Measurements from ENCODE around the gene IGF2BP3.

Gene IGF2BP3

DNA sequence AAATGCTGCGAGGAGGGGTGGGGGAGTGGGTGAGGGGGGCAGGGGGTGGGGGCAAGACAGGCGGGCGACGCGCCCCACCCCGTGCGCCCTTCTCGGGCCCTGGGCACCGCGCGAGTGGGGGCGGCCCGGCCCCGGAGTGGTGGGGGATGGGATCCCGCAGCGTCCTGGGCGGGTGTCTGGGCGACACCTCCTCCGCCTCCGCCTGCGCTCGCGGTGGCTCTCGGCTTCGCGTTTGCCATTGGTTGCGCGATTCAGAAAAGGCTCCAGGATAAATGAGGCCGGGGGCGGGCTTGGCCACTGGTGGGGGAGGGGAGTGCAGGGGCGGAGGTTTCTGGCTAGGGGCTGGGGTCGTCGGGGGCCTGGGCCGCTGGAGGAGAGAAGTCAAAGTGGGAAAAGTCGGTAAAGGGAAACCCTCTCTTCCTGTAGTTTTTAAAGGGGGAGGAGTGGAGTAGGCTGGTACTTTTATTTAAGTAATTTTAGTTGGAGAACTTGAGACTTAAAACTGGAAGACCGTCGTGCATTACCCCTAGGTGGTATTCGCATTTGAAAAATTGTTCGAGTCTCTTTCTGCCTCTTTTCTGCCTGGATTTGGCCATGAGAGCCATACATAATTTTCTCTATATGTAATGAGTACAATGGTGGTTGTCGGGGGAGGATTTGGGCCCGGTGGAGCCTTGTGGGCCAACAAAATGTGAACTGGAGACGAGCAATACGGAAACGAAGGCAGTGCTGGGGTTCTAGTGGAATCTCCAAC lies 992 bp upstream of the IGF2BP3 start:
- Histone ChIP-seq H3K27ac (ENCODE audit: low read depth, low read length, severe bottlenecking) (peak overlapping the region; percentile 97), H3K36me3 (ENCODE audit: control insufficient read depth, insufficient read depth, low read length) (no peaks in the 10 kb centered on the region), H3K4me1 (ENCODE audit: control insufficient read depth, insufficient read depth, low read length, poor library complexity, severe bottlenecking) (peaks cover 5% of the 10 kb centered on the region), H3K9me3 (ENCODE audit: control insufficient read depth, low read length) (no peaks in the 10 kb centered on the region), H3K4me3 (ENCODE audit: extremely low read depth, insufficient read depth, low read length, poor library complexity, severe bottlenecking) (peak overlapping the region; percentile 94)
- WGBS, 2 experiments (ENCODE audit: insufficient coverage in 2 of 2) = 0 to 1% methylated on average over 21 to 27 of the region's 44 CpGs

DNA sequence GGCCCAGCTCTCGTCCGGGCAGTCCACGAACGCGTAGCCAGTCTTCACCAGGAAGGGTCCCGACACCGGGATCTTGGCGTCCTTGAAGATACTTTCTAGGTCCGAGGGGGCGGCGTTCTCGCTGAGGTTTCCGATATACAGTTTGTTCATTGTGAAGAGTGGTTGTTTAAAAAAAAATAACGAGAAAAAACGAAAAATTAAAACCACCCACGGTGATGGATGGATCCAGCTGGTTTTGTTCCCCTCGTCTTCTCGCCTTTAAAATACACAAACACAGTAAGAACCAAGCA lies 385 bp downstream of the IGF2BP3 start:
- Histone ChIP-seq H3K9me3 (ENCODE audit: control insufficient read depth, low read length) (no peaks in the 10 kb centered on the region), H3K4me3 (ENCODE audit: extremely low read depth, insufficient read depth, low read length, poor library complexity, severe bottlenecking) (peak overlapping the region; percentile 94), H3K27ac (ENCODE audit: low read depth, low read length, severe bottlenecking) (peak overlapping the region; percentile 97), H3K4me1 (ENCODE audit: control insufficient read depth, insufficient read depth, low read length, poor library complexity, severe bottlenecking) (peaks cover 15% of the 10 kb centered on the region), H3K36me3 (ENCODE audit: control insufficient read depth, insufficient read depth, low read length) (peaks cover 5% of the 10 kb centered on the region)
- WGBS, 2 experiments (ENCODE audit: insufficient coverage in 2 of 2) = 0% methylated on average over 8 to 12 of the region's 18 CpGs

- 0% methylated on average over 53 of the region's 91 CpGs for WGBS, 2 experiments (ENCODE audit: insufficient coverage in 2 of 2)
- peaks cover 5% of the 10 kb centered on the region for H3K36me3 ChIP-seq (ENCODE audit: control insufficient read depth, insufficient read depth, low read length)
- H3K27ac ChIP-seq (ENCODE audit: low read depth, low read length, severe bottlenecking) = peak overlapping the region; percentile 97
- H3K4me3 ChIP-seq (ENCODE audit: extremely low read depth, insufficient read depth, low read length, poor library complexity, severe bottlenecking) = peak overlapping the region; percentile 94
- no peaks in the 10 kb centered on the region for H3K9me3 ChIP-seq (ENCODE audit: control insufficient read depth, low read length)
- peaks cover 17% of the 10 kb centered on the region for H3K4me1 ChIP-seq (ENCODE audit: control insufficient read depth, insufficient read depth, low read length, poor library complexity, severe bottlenecking)
Measured at GRCh38 chr7:23469150-23469960, 936 bp downstream of the IGF2BP3 start.

GRCh38 chr7:23468526-23469149 lies 1.7 kb downstream of the IGF2BP3 start:
- no peaks in the 10 kb centered on the region for H3K9me3 ChIP-seq (ENCODE audit: control insufficient read depth, low read length)
- peaks cover 17% of the 10 kb centered on the region for H3K4me1 ChIP-seq (ENCODE audit: control insufficient read depth, insufficient read depth, low read length, poor library complexity, severe bottlenecking)
- peak overlapping the region; percentile 97 for H3K27ac ChIP-seq (ENCODE audit: low read depth, low read length, severe bottlenecking)
- WGBS, 2 experiments (ENCODE audit: insufficient coverage in 2 of 2) = 0 to 1% methylated on average over 38 of the region's 48 CpGs
- H3K36me3 ChIP-seq (ENCODE audit: control insufficient read depth, insufficient read depth, low read length) = peaks cover 5% of the 10 kb centered on the region
- H3K4me3 ChIP-seq (ENCODE audit: extremely low read depth, insufficient read depth, low read length, poor library complexity, severe bottlenecking) = peak overlapping the region; percentile 94

DNA sequence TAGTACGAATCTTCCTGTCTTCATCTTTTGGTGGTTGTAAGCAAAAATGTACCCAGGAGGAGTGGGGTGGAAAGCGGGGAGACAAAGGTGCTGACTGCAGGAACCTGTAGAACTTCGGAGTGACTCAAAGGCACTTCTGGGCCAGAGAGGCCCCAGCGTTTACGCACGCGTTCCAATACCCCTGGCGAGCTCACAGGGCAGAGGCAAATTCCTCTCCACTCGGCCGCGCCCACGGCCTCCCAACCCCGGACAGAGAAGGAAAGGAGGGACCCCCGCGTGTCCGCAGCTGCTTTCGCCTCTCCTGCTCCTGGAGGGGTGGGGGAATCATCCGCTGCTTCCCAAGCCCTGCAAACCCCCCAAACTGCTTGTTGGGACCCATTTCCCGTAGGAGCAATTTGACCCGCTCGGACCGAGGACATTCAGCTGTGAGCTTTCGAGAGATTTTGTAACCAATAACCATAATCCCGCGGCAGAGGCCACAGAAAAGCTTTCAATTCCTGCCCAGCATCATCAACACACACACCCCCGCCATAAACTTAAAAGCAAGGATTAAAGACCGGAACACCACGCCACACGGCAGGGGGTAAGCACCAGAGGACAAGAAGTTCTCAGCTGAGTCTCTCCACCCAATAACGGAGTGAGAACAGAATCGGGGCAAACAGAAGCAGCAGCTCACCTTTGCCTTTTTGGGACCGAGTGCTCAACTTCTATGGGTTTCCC lies 2.3 kb downstream of the IGF2BP3 start:
- peaks cover 21% of the 10 kb centered on the region for H3K4me1 ChIP-seq (ENCODE audit: control insufficient read depth, insufficient read depth, low read length, poor library complexity, severe bottlenecking)
- no peaks in the 10 kb centered on the region for H3K9me3 ChIP-seq (ENCODE audit: control insufficient read depth, low read length)
- 0 to 1% methylated on average over 22 to 31 of the region's 32 CpGs for WGBS, 2 experiments (ENCODE audit: insufficient coverage in 2 of 2)
- H3K4me3 ChIP-seq (ENCODE audit: extremely low read depth, insufficient read depth, low read length, poor library complexity, severe bottlenecking) = peak overlapping the region; percentile 94
- peak overlapping the region; percentile 97 for H3K27ac ChIP-seq (ENCODE audit: low read depth, low read length, severe bottlenecking)
- H3K36me3 ChIP-seq (ENCODE audit: control insufficient read depth, insufficient read depth, low read length) = peaks cover 5% of the 10 kb centered on the region

DNA sequence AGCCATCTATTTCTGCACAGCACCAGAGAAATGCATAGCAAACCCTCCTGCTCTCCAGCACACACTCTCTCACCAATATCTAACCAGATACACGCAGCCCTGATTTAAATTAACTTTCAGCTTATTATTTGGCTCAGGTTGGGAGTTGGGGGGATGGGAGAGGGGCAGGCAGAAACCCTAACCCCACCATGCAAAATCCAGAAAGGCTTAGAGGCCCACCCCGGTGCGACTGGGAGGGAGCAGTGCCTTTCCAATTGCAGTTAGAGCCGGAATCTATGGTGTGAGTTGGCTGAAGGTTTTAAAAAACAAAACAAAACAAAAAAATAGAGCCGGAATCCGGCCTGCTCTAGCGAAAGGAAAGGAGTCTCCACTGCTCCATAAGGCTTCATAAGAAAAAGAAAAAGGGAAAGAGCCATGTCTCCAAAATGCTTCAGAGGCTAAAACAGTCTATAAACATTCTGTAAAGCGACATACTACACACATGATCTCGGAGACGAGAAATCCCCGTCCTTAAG lies 2.9 kb downstream of the IGF2BP3 start:
- Histone ChIP-seq H3K9me3 (ENCODE audit: control insufficient read depth, low read length) (no peaks in the 10 kb centered on the region), H3K27ac (ENCODE audit: low read depth, low read length, severe bottlenecking) (peak overlapping the region; percentile 57), H3K4me3 (ENCODE audit: extremely low read depth, insufficient read depth, low read length, poor library complexity, severe bottlenecking) (peak overlapping the region; percentile 94), H3K4me1 (ENCODE audit: control insufficient read depth, insufficient read depth, low read length, poor library complexity, severe bottlenecking) (peaks cover 19% of the 10 kb centered on the region), H3K36me3 (ENCODE audit: control insufficient read depth, insufficient read depth, low read length) (peaks cover 5% of the 10 kb centered on the region)
- 0% methylated on average over 2 of the region's 11 CpGs; no CpG with 5 or more reads in 1 of the 2 experiments for WGBS, 2 experiments (ENCODE audit: insufficient coverage in 2 of 2)

GRCh38 chr7:23462846-23463245 lies 7.4 kb downstream of the IGF2BP3 start:
- H3K4me3 ChIP-seq (ENCODE audit: extremely low read depth, insufficient read depth, low read length, poor library complexity, severe bottlenecking) = no peak overlapping the region
- H3K27ac ChIP-seq (ENCODE audit: low read depth, low read length, severe bottlenecking) = no peak overlapping the region
- no peaks in the 10 kb centered on the region for H3K9me3 ChIP-seq (ENCODE audit: control insufficient read depth, low read length)
- H3K4me1 ChIP-seq (ENCODE audit: control insufficient read depth, insufficient read depth, low read length, poor library complexity, severe bottlenecking) = peaks cover 19% of the 10 kb centered on the region
- peaks cover 48% of the 10 kb centered on the region for H3K36me3 ChIP-seq (ENCODE audit: control insufficient read depth, insufficient read depth, low read length)
- 70% methylated on average over 2 of the region's 2 CpGs; no CpG with 5 or more reads in 1 of the 2 experiments for WGBS, 2 experiments (ENCODE audit: insufficient coverage in 2 of 2)

DNA sequence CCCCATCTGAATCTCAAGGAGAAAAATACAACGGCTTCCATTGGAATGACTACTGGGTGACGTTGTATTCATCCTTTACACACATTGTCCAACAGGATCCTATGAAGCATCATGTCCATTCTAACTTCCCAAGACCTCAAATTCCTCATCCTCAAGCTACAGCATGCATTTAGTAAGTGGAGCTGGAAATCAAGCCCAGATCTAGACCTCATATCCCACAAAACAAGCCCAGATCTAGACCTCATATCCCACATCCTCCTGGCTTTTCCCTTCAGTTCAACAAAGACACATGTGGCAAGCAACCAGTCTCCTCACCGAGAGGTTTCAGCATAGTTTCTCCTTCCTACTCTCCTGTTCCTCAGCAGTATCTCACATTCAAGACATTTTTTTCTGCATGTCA lies 12.2 kb downstream of the IGF2BP3 start:
- 96 to 98% methylated on average over 2 to 3 of the region's 3 CpGs for WGBS, 2 experiments (ENCODE audit: insufficient coverage in 2 of 2)
- peaks cover 51% of the 10 kb centered on the region for H3K36me3 ChIP-seq (ENCODE audit: control insufficient read depth, insufficient read depth, low read length)

GRCh38 chr7:23456093-23456492 lies 14.2 kb downstream of the IGF2BP3 start:
- Histone ChIP-seq H3K36me3 (ENCODE audit: control insufficient read depth, insufficient read depth, low read length) (peaks cover 44% of the 10 kb centered on the region), H3K4me3 (ENCODE audit: extremely low read depth, insufficient read depth, low read length, poor library complexity, severe bottlenecking) (no peak overlapping the region), H3K9me3 (ENCODE audit: control insufficient read depth, low read length) (no peaks in the 10 kb centered on the region), H3K4me1 (ENCODE audit: control insufficient read depth, insufficient read depth, low read length, poor library complexity, severe bottlenecking) (no peaks in the 10 kb centered on the region), H3K27ac (ENCODE audit: low read depth, low read length, severe bottlenecking) (no peak overlapping the region)
- 83 to 100% methylated on average over 1 of the region's 3 CpGs for WGBS, 2 experiments (ENCODE audit: insufficient coverage in 2 of 2)

More for the DNA sequence above, 12.2 kb downstream of the IGF2BP3 start:
- H3K27ac ChIP-seq (ENCODE audit: low read depth, low read length, severe bottlenecking) = no peak overlapping the region
- no peaks in the 10 kb centered on the region for H3K9me3 ChIP-seq (ENCODE audit: control insufficient read depth, low read length)
- H3K4me1 ChIP-seq (ENCODE audit: control insufficient read depth, insufficient read depth, low read length, poor library complexity, severe bottlenecking) = peaks cover 2% of the 10 kb centered on the region
- H3K4me3 ChIP-seq (ENCODE audit: extremely low read depth, insufficient read depth, low read length, poor library complexity, severe bottlenecking) = no peak overlapping the region

DNA sequence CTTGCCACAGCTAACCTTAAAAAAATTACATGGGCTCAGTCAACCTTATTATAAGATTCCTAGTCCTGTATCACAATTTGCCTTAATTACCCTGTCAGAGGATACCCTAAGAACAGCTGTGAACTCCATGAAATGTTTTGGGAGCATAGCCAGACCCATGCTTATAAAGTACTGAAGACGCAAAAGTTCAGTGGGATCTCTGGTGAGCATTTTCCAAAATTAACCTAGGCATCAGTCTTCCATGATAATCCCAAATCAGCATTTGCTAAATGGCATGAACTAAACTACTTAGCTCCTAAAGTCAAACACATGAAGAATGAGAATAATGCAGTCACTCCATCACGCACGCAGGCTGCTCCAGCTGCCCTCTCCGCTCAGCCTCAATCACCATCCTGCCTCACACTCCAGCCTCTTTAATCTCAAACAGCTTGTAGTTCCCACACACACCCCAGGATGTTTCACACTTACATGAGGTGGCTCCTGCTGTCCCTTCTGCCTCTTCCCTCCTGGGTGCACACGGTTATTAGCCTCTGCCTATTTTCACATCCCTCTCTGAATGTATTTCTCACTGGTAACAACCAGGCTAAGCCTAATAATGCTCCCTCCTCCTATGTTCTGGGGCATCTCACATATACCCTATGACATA lies 15.3 kb downstream of the IGF2BP3 start:
- H3K9me3 ChIP-seq (ENCODE audit: control insufficient read depth, low read length) = no peaks in the 10 kb centered on the region
- peaks cover 33% of the 10 kb centered on the region for H3K36me3 ChIP-seq (ENCODE audit: control insufficient read depth, insufficient read depth, low read length)
- no peak overlapping the region for H3K4me3 ChIP-seq (ENCODE audit: extremely low read depth, insufficient read depth, low read length, poor library complexity, severe bottlenecking)
- 75 to 86% methylated on average over 4 to 5 of the region's 5 CpGs for WGBS, 2 experiments (ENCODE audit: insufficient coverage in 2 of 2)
- no peaks in the 10 kb centered on the region for H3K4me1 ChIP-seq (ENCODE audit: control insufficient read depth, insufficient read depth, low read length, poor library complexity, severe bottlenecking)
- H3K27ac ChIP-seq (ENCODE audit: low read depth, low read length, severe bottlenecking) = no peak overlapping the region
